Measurements from ENCODE around the gene OPN3.

DNA sequence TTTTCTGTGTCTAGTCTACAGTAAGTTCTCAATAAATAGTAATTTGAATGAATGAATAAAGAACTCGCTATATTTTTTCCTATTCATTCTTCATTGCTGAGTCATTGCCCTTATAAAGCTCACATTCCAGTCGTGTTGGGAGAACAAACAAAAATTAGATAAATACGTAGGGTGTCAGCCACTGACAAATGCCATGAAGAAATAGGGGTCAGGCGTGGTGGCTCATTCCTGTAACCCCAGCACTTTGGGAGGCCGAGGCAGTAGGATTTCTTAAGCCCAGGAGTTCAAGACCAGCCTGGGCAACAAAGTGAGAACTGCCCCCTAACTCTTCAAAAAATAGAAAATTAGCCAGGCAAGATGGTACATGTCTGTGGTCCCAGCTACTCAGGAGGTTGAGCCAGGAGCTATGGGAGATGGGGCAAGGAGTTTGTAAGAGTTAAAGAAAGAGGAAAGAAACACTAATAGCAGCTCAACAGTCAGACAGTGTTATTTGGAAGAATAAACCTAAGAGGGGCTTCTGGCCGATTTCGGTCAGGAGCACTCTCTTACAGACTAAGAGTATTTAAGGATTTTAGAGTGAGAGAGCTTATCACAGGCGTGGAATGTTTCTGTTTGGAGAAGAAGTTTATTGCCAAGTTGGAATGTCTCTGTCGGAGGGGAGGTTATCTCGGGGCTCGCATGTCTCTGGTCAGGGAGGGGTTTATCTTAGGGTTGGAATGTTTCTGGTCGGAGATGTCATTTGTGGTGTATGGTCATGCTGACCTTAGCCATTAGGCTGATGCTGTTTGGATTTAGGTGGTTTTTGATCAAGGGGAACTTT is 1.8 kb upstream of the OPN3 start:
- TF ChIP-seq POLR2AphosphoS5 (IDR thresholded peaks at IDR 0.05; ENCODE audit: insufficient read depth, low read depth, low read length) (no peak), CTCF (IDR thresholded peaks at IDR 0.05; ENCODE audit: extremely low read depth in 1 of 2, insufficient read depth in 1 of 2, low read depth in 1 of 2, low read length in 2 of 2) (no peak), POLR2A (IDR thresholded peaks at IDR 0.05; ENCODE audit: low read depth, low read length) (no peak), MAX (IDR thresholded peaks at IDR 0.05; ENCODE audit: insufficient read depth, insufficient read length) (no peak), EZH2 (IDR thresholded peaks at IDR 0.05; ENCODE audit: borderline replicate concordance, low read depth, low read length, severe bottlenecking) (no peak), MYC (IDR thresholded peaks at IDR 0.05; ENCODE audit: low read depth, low read length) (no peak), JUN (IDR thresholded peaks at IDR 0.05; ENCODE audit: borderline replicate concordance, insufficient read depth, insufficient read length, low read depth) (peak; percentile 33)
